ENCODE data around the gene CERS3. TPM values are rescaled to one million over a fixed set of nuclear protein-coding genes. Genes with fewer than 3 reads are reported as not detected.
"Not testable (repeated sequence)": the region's sequence is repeated elsewhere in the genome, so short reads cannot be mapped to it uniquely, and the experiment has no call there.

CERS3 gene
- total RNA-seq, 1 experiment from 2014 or later = 0.11 TPM

- no peaks in the 10 kb centered on the region for H3K4me1 ChIP-seq (ENCODE audit: insufficient read depth, low read length)
- CTCF ChIA-PET = no interaction called here
Observed at GRCh38 chr15:100448481-100448880, 80.3 kb downstream of the CERS3 start.

GRCh38 chr15:100441063-100441462, 87.7 kb downstream of the CERS3 start:
- H3K9me2 ChIP-seq (replicated peaks; ENCODE audit: low read length); POLR2A ChIA-PET (ENCODE audit: unreplicated experiment); H3K79me2 ChIP-seq (ENCODE audit: low read length); H3F3A ChIP-seq (ENCODE audit: low read length, unreplicated experiment); H3K27ac ChIP-seq (ENCODE audit: low read length); H2AFZ ChIP-seq (ENCODE audit: low read length); BruUV-seq (replicated peaks); H3K4me1 ChIP-seq (ENCODE audit: insufficient read depth, low read length); ATAC-seq; H3K9me3 ChIP-seq (ENCODE audit: low read length); H4K20me1 ChIP-seq (ENCODE audit: low read length); DNase-seq; H3K9ac ChIP-seq (ENCODE audit: low read length); H3K36me3 ChIP-seq (ENCODE audit: low read depth, low read length); intact Hi-C loops (cut with micrococcal nuclease); H3K4me3 ChIP-seq (ENCODE audit: low read length); H3K4me2 ChIP-seq (ENCODE audit: low read length); CTCF ChIA-PET: not testable (repeated sequence)
- peaks cover 22% of the 10 kb centered on the region for H3K27me3 ChIP-seq (ENCODE audit: low read length)

More at GRCh38 chr15:100448481-100448880, 80.3 kb downstream of the CERS3 start:
- intact Hi-C loops (cut with micrococcal nuclease) = no loop called here
- ATAC-seq (no peak), DNase-seq (no peak)
- Histone ChIP-seq H3K36me3 (ENCODE audit: low read depth, low read length) (no peaks in the 10 kb centered on the region), H3K79me2 (ENCODE audit: low read length) (no peaks in the 10 kb centered on the region), H2AFZ (ENCODE audit: low read length) (no peak overlapping the region), H3K4me3 (ENCODE audit: low read length) (no peak overlapping the region), H3K9me3 (ENCODE audit: low read length) (no peaks in the 10 kb centered on the region), H3K9me2 (replicated peaks; ENCODE audit: low read length) (no peaks in the 10 kb centered on the region), H3K27ac (ENCODE audit: low read length) (no peak overlapping the region), H3F3A (ENCODE audit: low read length, unreplicated experiment) (no peaks in the 10 kb centered on the region), H4K20me1 (ENCODE audit: low read length) (no peaks in the 10 kb centered on the region), H3K27me3 (ENCODE audit: low read length) (peaks cover 16% of the 10 kb centered on the region; the same call in 1 of the 2 replicates), H3K9ac (ENCODE audit: low read length) (no peak overlapping the region), H3K4me2 (ENCODE audit: low read length) (no peak overlapping the region)
- POLR2A ChIA-PET (ENCODE audit: unreplicated experiment) = no interaction called here
- TF ChIP-seq EZH2phosphoT487 (IDR thresholded peaks at IDR 0.05; ENCODE audit: borderline replicate concordance, low read length) = no peak
- TF ChIP-seq, protein P1, sequence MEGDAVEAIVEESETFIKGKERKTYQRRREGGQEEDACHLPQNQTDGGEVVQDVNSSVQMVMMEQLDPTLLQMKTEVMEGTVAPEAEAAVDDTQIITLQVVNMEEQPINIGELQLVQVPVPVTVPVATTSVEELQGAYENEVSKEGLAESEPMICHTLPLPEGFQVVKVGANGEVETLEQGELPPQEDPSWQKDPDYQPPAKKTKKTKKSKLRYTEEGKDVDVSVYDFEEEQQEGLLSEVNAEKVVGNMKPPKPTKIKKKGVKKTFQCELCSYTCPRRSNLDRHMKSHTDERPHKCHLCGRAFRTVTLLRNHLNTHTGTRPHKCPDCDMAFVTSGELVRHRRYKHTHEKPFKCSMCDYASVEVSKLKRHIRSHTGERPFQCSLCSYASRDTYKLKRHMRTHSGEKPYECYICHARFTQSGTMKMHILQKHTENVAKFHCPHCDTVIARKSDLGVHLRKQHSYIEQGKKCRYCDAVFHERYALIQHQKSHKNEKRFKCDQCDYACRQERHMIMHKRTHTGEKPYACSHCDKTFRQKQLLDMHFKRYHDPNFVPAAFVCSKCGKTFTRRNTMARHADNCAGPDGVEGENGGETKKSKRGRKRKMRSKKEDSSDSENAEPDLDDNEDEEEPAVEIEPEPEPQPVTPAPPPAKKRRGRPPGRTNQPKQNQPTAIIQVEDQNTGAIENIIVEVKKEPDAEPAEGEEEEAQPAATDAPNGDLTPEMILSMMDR (conservative IDR thresholded peaks at IDR 0.05; ENCODE audit: low read depth, low read length) = no peak
- TF ChIP-seq EZH2 (IDR thresholded peaks at IDR 0.05; ENCODE audit: low read length, unreplicated experiment) = no peak
- BruUV-seq (replicated peaks) = no TSS peak

- no peaks in the 10 kb centered on the region for H4K20me1 ChIP-seq (ENCODE audit: low read length)
- H3K79me2 ChIP-seq (ENCODE audit: low read length) = no peaks in the 10 kb centered on the region
- TF ChIP-seq EZH2phosphoT487 (IDR thresholded peaks at IDR 0.05; ENCODE audit: borderline replicate concordance, low read length) (no peak), EZH2 (IDR thresholded peaks at IDR 0.05; ENCODE audit: low read length, unreplicated experiment) (no peak)
- TF ChIP-seq, protein P1 (conservative IDR thresholded peaks at IDR 0.05; ENCODE audit: low read depth, low read length) = no peak
- H3K9me3 ChIP-seq (ENCODE audit: low read length) = no peaks in the 10 kb centered on the region
- no peak overlapping the region for H3K4me3 ChIP-seq (ENCODE audit: low read length)
- DNase-seq = no peak
- no peak for ATAC-seq
- no TSS peak for BruUV-seq (replicated peaks)
- no peak overlapping the region for H3K9ac ChIP-seq (ENCODE audit: low read length)
- peaks cover 22% of the 10 kb centered on the region for H3K27me3 ChIP-seq (ENCODE audit: low read length)
- no peaks in the 10 kb centered on the region for H3K4me1 ChIP-seq (ENCODE audit: insufficient read depth, low read length)
- H3K27ac ChIP-seq (ENCODE audit: low read length) = no peak overlapping the region
- intact Hi-C loops (cut with micrococcal nuclease) = no loop called here
- H3F3A ChIP-seq (ENCODE audit: low read length, unreplicated experiment) = no peaks in the 10 kb centered on the region
- H3K4me2 ChIP-seq (ENCODE audit: low read length) = no peak overlapping the region
- H2AFZ ChIP-seq (ENCODE audit: low read length) = no peak overlapping the region
- no peaks in the 10 kb centered on the region for H3K9me2 ChIP-seq (replicated peaks; ENCODE audit: low read length)
- ChIA-PET CTCF (no interaction called here), POLR2A (ENCODE audit: unreplicated experiment) (no interaction called here)
- no peaks in the 10 kb centered on the region for H3K36me3 ChIP-seq (ENCODE audit: low read depth, low read length)
Observed at GRCh38 chr15:100439514-100439913, 89.2 kb downstream of the CERS3 start.

Data from PC-3 (cell line).